Myocyte (in vitro differentiated cells): ENCODE data around the gene SMIM44. TPM values are rescaled to one million over a fixed set of nuclear protein-coding genes. Genes with fewer than 3 reads are reported as not detected.
A peak's percentile ranks its signal among the peaks of the same experiment; 100 is the strongest.

Experiments used
- DNase-seq: peaks from one replicate; pipeline ENCODE4 v3.0.0-alpha.2; 2012; ENCODE audit warnings: low read depth
- total RNA-seq: library from RNA; depleted of rRNA; stranded (reverse); fragments of >200 nt; gene quantifications from 2 replicates; pipeline ENCODE4 v1.2.3, GENCODE V29; 2014

The SMIM44 gene
- total RNA-seq, 1 donor from 2014 or later: not detected

GRCh38 chr19:3501780-3502179, 18.5 kb upstream of the SMIM44 start:
- DNase-seq: no peak

- peak; percentile 97 for DNase-seq
Measured at GRCh38 chr19:3500429-3501101, 17.3 kb upstream of the SMIM44 start, which contains the start of gene DOHH. Gene DOHH, minus strand, starts transcription at chr19:3500674. Its CDS starts 3,860 bp downstream, at chr19:3496814.

- no peak for DNase-seq
Measured at GRCh38 chr19:3499738-3500428, 16.6 kb upstream of the SMIM44 start.

- DNase-seq: no peak
Measured at GRCh38 chr19:3497757-3498520, 14.7 kb upstream of the SMIM44 start.

- DNase-seq: no peak
Measured at GRCh38 chr19:3496392-3497273, 13.4 kb upstream of the SMIM44 start.

GRCh38 chr19:3494559-3494958, 11.3 kb upstream of the SMIM44 start:
- no peak for DNase-seq

- DNase-seq: no peak
Measured at GRCh38 chr19:3494051-3494450, 10.8 kb upstream of the SMIM44 start.

- DNase-seq: no peak
Measured at GRCh38 chr19:3493651-3494050, 10.4 kb upstream of the SMIM44 start.

- DNase-seq: no peak
Measured at GRCh38 chr19:3492919-3493318, 9.7 kb upstream of the SMIM44 start.

GRCh38 chr19:3492131-3492839, 9.0 kb upstream of the SMIM44 start:
- no peak for DNase-seq

- no peak for DNase-seq
Measured at GRCh38 chr19:3491396-3492119, 8.3 kb upstream of the SMIM44 start.

GRCh38 chr19:3482507-3483225, 575 bp downstream of the SMIM44 start:
- no peak for DNase-seq

GRCh38 chr19:3481241-3482090, 1.8 kb downstream of the SMIM44 start:
- no peak for DNase-seq

GRCh38 chr19:3480383-3481091, 2.7 kb downstream of the SMIM44 start, which contains the start of gene SMIM24:
Gene SMIM24, minus strand, starts transcription at chr19:3480525. Its CDS starts 62 bp downstream, at chr19:3480463.
- DNase-seq: no peak

GRCh38 chr19:3479834-3480215, 3.4 kb downstream of the SMIM44 start:
- DNase-seq: no peak

GRCh38 chr19:3479177-3479833, 3.9 kb downstream of the SMIM44 start:
- DNase-seq: no peak
